Left lung (tissue), 10 donors: ENCODE data around the gene IL36RN. TPM values are rescaled to one million over a fixed set of nuclear protein-coding genes. Genes with fewer than 3 reads are reported as not detected.

Source experiments
- ATAC-seq: fragments of 200-7000 bp; cut with Tn5 transposase; one replicate; pipeline ENCODE4 v1.9.1; 2020; ENCODE audit warnings: moderate library complexity
- DNase-seq, 4 donors: peaks; one replicate each; pipeline ENCODE4 v3.0.0-alpha.2; 2013 to 2020
- H3K27ac ChIP-seq, 2 donors: fragments of 200-600 bp; sonication (generic) in 1 of 2; one replicate each; pipeline versions ENCODE4 v1.5.0 to v1.8.0; 2020 to 2021
- H3K27me3 ChIP-seq, 2 donors: fragments of 200-600 bp; sonication (generic) in 1 of 2; one replicate each; pipeline versions ENCODE4 v1.5.0 to v1.8.0; 2020 to 2021
- H3K36me3 ChIP-seq, 2 donors: fragments of 200-600 bp; sonication (generic) in 1 of 2; one replicate each; pipeline versions ENCODE4 v1.5.0 to v1.8.0; 2020 to 2021
- H3K4me1 ChIP-seq, 2 donors: fragments of 200-600 bp; one replicate each; pipeline ENCODE4 v1.8.0; 2021
- H3K4me3 ChIP-seq, 2 donors: fragments of 200-600 bp; sonication (generic) in 1 of 2; one replicate each; pipeline versions ENCODE4 v1.5.0 to v1.8.0; 2020 to 2021; ENCODE audit warnings: mild to moderate bottlenecking in 1 of 2
- H3K9me3 ChIP-seq, 2 donors: fragments of 200-600 bp; sonication (generic) in 1 of 2; one replicate each; pipeline versions ENCODE4 v1.5.0 to v1.8.0; 2020 to 2021
- CTCF ChIP-seq, 2 donors: fragments of 200-600 bp; sonication (generic) in 1 of 2; IDR thresholded peaks; one replicate each; pipeline versions ENCODE4 v1.5.0 to v1.8.0; 2021; ENCODE audit warnings: antibody characterized with exemption in 2 of 2
- intact Hi-C, 2 donors: fragments of 100-400 bp; cut with DNase I; formaldehyde crosslinking; loops; one replicate each; pipeline versions ENCODE4 v1.11.2 to v1.14.2; 2022
- polyA plus RNA-seq, 6 donors: library from polyadenylated mRNA; unstranded; fragments of 120-200 nt; gene quantifications; one replicate each; pipeline ENCODE4 v1.2.1, GENCODE V29; 2013; ENCODE audit not compliant: insufficient read length in 6 of 6
- total RNA-seq, 2 donors: library from RNA; stranded (reverse); fragmentation: NEBNext Ultra II Directional; extraction: Animal tissue kit (Norgen Biotek cat#: 25700); gene quantifications; one replicate each; pipeline ENCODE4 v1.2.1, GENCODE V29; 2021
- donor health status: DM: no; HTN: yes; CAD: no.
- donor health status: DM: no; HTN: no; CAD: no.

The IL36RN gene
- total and polyA plus RNA-seq, 8 donors, result 0.04 to 0.14 (median 0.10) TPM; not detected in 5

- no peak for TF ChIP-seq CTCF (IDR thresholded peaks at IDR 0.05)
- Histone ChIP-seq H3K36me3 (no peaks in the 10 kb centered on the region), H3K27ac (peak overlapping the region in 1 of 2 donors; percentile 25), H3K4me3 (no peak overlapping the region), H3K4me1 (peaks cover 0 to 3% of the 10 kb centered on the region in 2 donors), H3K27me3 (no peaks in the 10 kb centered on the region), H3K9me3 (no peaks in the 10 kb centered on the region)
- ATAC-seq, result peak; percentile 51
- no peak for DNase-seq
- intact Hi-C loops, result no loop called here
Observed at GRCh38 chr2:113105047-113105785, 46.2 kb downstream of the IL36RN start.

GRCh38 chr2:113111121-113111520 lies 52.1 kb downstream of the IL36RN start:
- DNase-seq (no peak), ATAC-seq (peak; percentile 36)
- no peak for TF ChIP-seq CTCF (IDR thresholded peaks at IDR 0.05)

GRCh38 chr2:113111823-113112287 lies 52.9 kb downstream of the IL36RN start:
- peak; percentile 54 for ATAC-seq

More at GRCh38 chr2:113111121-113111520, 52.1 kb downstream of the IL36RN start:
- Histone ChIP-seq H3K4me1 (peaks cover 0 to 33% of the 10 kb centered on the region in 2 donors), H3K27ac (peak overlapping the region in 1 of 2 donors; percentile 63), H3K4me3 (no peak overlapping the region), H3K9me3 (no peaks in the 10 kb centered on the region), H3K27me3 (no peaks in the 10 kb centered on the region), H3K36me3 (no peaks in the 10 kb centered on the region)
- intact Hi-C loops, result no loop called here

GRCh38 chr2:113112441-113112840 lies 53.4 kb downstream of the IL36RN start:
- no peak for ATAC-seq
- Histone ChIP-seq H3K4me1 (peaks cover 0 to 40% of the 10 kb centered on the region in 2 donors), H3K36me3 (no peaks in the 10 kb centered on the region), H3K27ac (peak overlapping the region in 1 of 2 donors; percentile 63), H3K4me3 (no peak overlapping the region), H3K9me3 (no peaks in the 10 kb centered on the region), H3K27me3 (no peaks in the 10 kb centered on the region)
- no peak for TF ChIP-seq CTCF (IDR thresholded peaks at IDR 0.05)
- intact Hi-C loops, result no loop called here
- DNase-seq, result no peak

More at GRCh38 chr2:113111823-113112287, 52.9 kb downstream of the IL36RN start:
- H3K27ac ChIP-seq, result peak overlapping the region in 1 of 2 donors; percentile 63
- peak in 2 of 4 donors; percentile 46 to 78 for DNase-seq
- H3K4me1 ChIP-seq, result peaks cover 0 to 40% of the 10 kb centered on the region in 2 donors
- no peak overlapping the region for H3K4me3 ChIP-seq
- no peak for TF ChIP-seq CTCF (IDR thresholded peaks at IDR 0.05)
- H3K27me3 ChIP-seq, result no peaks in the 10 kb centered on the region
- intact Hi-C loops, result no loop called here
- H3K36me3 ChIP-seq, result no peaks in the 10 kb centered on the region
- H3K9me3 ChIP-seq, result no peaks in the 10 kb centered on the region

- Histone ChIP-seq H3K27ac (peak overlapping the region in 1 of 2 donors; percentile 63), H3K4me3 (no peak overlapping the region), H3K36me3 (no peaks in the 10 kb centered on the region), H3K9me3 (no peaks in the 10 kb centered on the region), H3K27me3 (no peaks in the 10 kb centered on the region), H3K4me1 (peaks cover 0 to 40% of the 10 kb centered on the region in 2 donors)
- no peak for ATAC-seq
- intact Hi-C loops, result no loop called here
- DNase-seq, result no peak
- TF ChIP-seq CTCF (IDR thresholded peaks at IDR 0.05), result no peak
Observed at GRCh38 chr2:113112871-113113270, 53.9 kb downstream of the IL36RN start.
